K562 (cell line): Measurements from ENCODE around the gene AIFM3.

Experiments
- ELF1 ChIP-seq: fragments of 200-800 bp; sonication (Bioruptor generic); IDR thresholded peaks from 2 replicates; pipeline ENCODE4 v1.6.1; 2016; ENCODE audit warnings: missing genetic modification characterization, missing compliant biosample characterization
- NUFIP1 ChIP-seq: fragments of 450-650 bp; IDR thresholded peaks from 2 replicates; pipeline ENCODE4 v1.6.1; 2018; ENCODE audit not compliant: partially characterized antibody
- POLR2AphosphoS5 ChIP-seq: IDR thresholded peaks from 2 replicates; pipeline ENCODE4 v1.6.1; 2011; ENCODE audit warnings: mild to moderate bottlenecking, low read depth, low read length, moderate library complexity; ENCODE audit not compliant: control insufficient read depth, insufficient read depth
- ZBTB7A ChIP-seq: IDR thresholded peaks from 2 replicates; pipeline ENCODE4 v1.6.1; 2011; ENCODE audit warnings: low read depth, mild to moderate bottlenecking, low read length, moderate library complexity, borderline replicate concordance; ENCODE audit not compliant: control insufficient read depth
- ZNF384 ChIP-seq: IDR thresholded peaks from 2 replicates; pipeline ENCODE4 v1.6.1; 2012; ENCODE audit warnings: low read depth, low read length, improper control_type of control experiment
- ZSCAN29 ChIP-seq: fragments of 450-650 bp; IDR thresholded peaks from 2 replicates; pipeline ENCODE4 v1.6.1; 2017
- TF ChIP-seq, protein P1 (sequence below): fragments of 450-650 bp; formaldehyde crosslinking; IDR thresholded peaks from 2 replicates; pipeline ENCODE4 v1.4.0; 2022; ENCODE audit warnings: missing genetic modification characterization

DNA sequence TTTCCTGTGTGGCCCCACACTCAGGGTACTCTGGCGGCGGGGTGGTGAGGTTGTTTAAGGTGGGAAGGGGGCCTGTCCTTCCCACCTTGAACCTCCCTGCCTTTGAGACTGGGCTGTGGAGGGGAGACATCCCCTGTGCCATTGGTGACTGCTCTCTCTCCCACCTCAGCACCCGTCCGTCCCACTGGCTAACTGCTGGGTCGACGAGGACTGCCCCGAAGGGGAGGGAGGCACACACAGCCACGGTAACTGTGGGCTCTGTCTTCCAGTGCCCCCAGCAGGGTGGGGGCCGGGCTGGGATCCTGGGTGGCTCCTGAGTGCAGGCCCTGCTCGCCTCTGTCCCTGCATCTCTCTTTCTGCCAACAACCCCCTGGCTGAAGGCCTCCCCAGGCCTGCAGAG, 55.5 kb downstream of the AIFM3 start:
- TF ChIP-seq NUFIP1 (no peak), ZBTB7A (no peak), ELF1 (no peak), ZNF384 (no peak), POLR2AphosphoS5 (no peak), ZSCAN29 (no peak)
- TF ChIP-seq, protein P1, sequence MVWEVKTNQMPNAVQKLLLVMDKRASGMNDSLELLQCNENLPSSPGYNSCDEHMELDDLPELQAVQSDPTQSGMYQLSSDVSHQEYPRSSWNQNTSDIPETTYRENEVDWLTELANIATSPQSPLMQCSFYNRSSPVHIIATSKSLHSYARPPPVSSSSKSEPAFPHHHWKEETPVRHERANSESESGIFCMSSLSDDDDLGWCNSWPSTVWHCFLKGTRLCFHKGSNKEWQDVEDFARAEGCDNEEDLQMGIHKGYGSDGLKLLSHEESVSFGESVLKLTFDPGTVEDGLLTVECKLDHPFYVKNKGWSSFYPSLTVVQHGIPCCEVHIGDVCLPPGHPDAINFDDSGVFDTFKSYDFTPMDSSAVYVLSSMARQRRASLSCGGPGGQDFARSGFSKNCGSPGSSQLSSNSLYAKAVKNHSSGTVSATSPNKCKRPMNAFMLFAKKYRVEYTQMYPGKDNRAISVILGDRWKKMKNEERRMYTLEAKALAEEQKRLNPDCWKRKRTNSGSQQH, result no peak
